GM12878 (cell line): ENCODE results near the gene ASCC3. TPM values are rescaled to one million over a fixed set of nuclear protein-coding genes. Genes with fewer than 3 reads are reported as not detected.

Experiments used
- ATAC-seq: fragments of 200-7000 bp; cut with Tn5 transposase; 3 replicates; pipeline ENCODE4 v1.9.1; 2020; ENCODE audit warnings: mild to moderate bottlenecking, moderate library complexity
- BruUV-seq: library from RNA; stranded (reverse); fragments of 400-500 nt; replicated peaks from 2 replicates; lab custom pipeline; 2021; lab: Mats Ljungman, UMichigan
- CTCF ChIA-PET: fragments of 300-600 bp; sonication (Branson Sonifier 250); formaldehyde crosslinking; extraction: SDS; loops from one replicate; lab custom pipeline; 2021; ENCODE audit warnings: inconsistent platforms; lab: Yijun Ruan, JAX
- POLR2A ChIA-PET: fragments of 350-600 bp; formaldehyde crosslinking; extraction: SDS; loops from one replicate; lab custom pipeline; 2021; ENCODE audit warnings: inconsistent platforms; lab: Charles Lee
- RAD21 ChIA-PET: fragments of 300-600 bp; sonication (Branson Sonifier 250); formaldehyde crosslinking; loops from one replicate; lab custom pipeline; 2023; ENCODE audit warnings: antibody characterized with exemption; ENCODE audit not compliant: unreplicated experiment; lab: Charles Lee
- SMC1A ChIA-PET: fragments of 300-600 bp; sonication (Branson Sonifier 250); formaldehyde crosslinking; loops from one replicate; lab custom pipeline; 2023; ENCODE audit not compliant: unreplicated experiment, uncharacterized antibody; lab: Charles Lee
- DNase-seq: peaks from one replicate; pipeline ENCODE4 v3.0.0-alpha.2; 2011; ENCODE audit warnings: low read depth, low spot score
- FAIRE-seq: peaks from 3 replicates; lab custom pipeline; 2011; peaks lifted over from hg19 to GRCh38; lab: Jason Lieb, UNC
- H2AFZ ChIP-seq: 2 replicates; pipeline ENCODE4 v1.6.0; 2011; ENCODE audit warnings: low read depth, low read length, control low read depth; ENCODE audit not compliant: control insufficient read depth
- H3K27ac ChIP-seq: 2 replicates; pipeline ENCODE4 v1.5.1; 2011; ENCODE audit warnings: control low read depth; ENCODE audit not compliant: control insufficient read depth, insufficient read depth
- H3K27me3 ChIP-seq, 2 experiments: replicated peaks in 1 of 2; 2 replicates each; pipeline versions ENCODE4 v1.6.0 to v1.6.1; 2011; ENCODE audit warnings: low read length in 1 of 2; ENCODE audit not compliant: control insufficient read depth in 2 of 2, insufficient read depth in 2 of 2
- H3K36me3 ChIP-seq, 2 experiments: 2 replicates each; pipeline ENCODE4 v1.5.1; 2011; ENCODE audit warnings: low read length in 1 of 2; ENCODE audit not compliant: control insufficient read depth in 2 of 2, insufficient read depth in 2 of 2
- H3K4me1 ChIP-seq: 2 replicates; pipeline ENCODE4 v1.6.1; 2011; ENCODE audit warnings: mild to moderate bottlenecking, low read length, moderate library complexity, mixed read lengths; ENCODE audit not compliant: control insufficient read depth, insufficient read depth
- H3K4me2 ChIP-seq: 2 replicates; pipeline ENCODE4 v1.6.0; 2011; ENCODE audit warnings: control low read depth; ENCODE audit not compliant: control insufficient read depth, insufficient read depth
- H3K4me3 ChIP-seq: fragments of 200-600 bp; sonication (generic); 2 replicates; pipeline ENCODE4 v1.5.1; 2016
- H3K79me2 ChIP-seq: 2 replicates; pipeline ENCODE4 v1.6.0; 2011; ENCODE audit warnings: low read length; ENCODE audit not compliant: control insufficient read depth, insufficient read depth
- H3K9ac ChIP-seq: 2 replicates; pipeline ENCODE4 v1.8.0; 2011; ENCODE audit warnings: low read length, control low read depth, mixed read lengths; ENCODE audit not compliant: control insufficient read depth, insufficient read depth
- H3K9me3 ChIP-seq: replicated peaks from 3 replicates; pipeline ENCODE4 v1.5.1; 2011; ENCODE audit warnings: mild to moderate bottlenecking, low read length; ENCODE audit not compliant: control insufficient read depth, insufficient read depth
- H4K20me1 ChIP-seq: 2 replicates; pipeline ENCODE4 v1.6.0; 2011; ENCODE audit not compliant: control insufficient read depth, insufficient read depth
- CEBPB ChIP-seq, 2 experiments: fragments of 150-350 bp in 1 of 2; IDR thresholded peaks; 2 replicates each; pipeline ENCODE4 v1.6.1; 2012 to 2014; ENCODE audit warnings: low read depth in 2 of 2, low read length in 2 of 2, borderline replicate concordance in 1 of 2, inconsistent platforms in 1 of 2
- CHD1 ChIP-seq: IDR thresholded peaks from 2 replicates; pipeline ENCODE4 v1.6.1; 2012; ENCODE audit warnings: low read depth, low read length, improper control_type of control experiment
- E2F4 ChIP-seq: IDR thresholded peaks from 2 replicates; pipeline ENCODE4 v1.6.1; 2012; ENCODE audit warnings: low read depth, low read length, improper control_type of control experiment
- MEF2A ChIP-seq: IDR thresholded peaks from 2 replicates; pipeline ENCODE4 v1.6.1; 2011; ENCODE audit warnings: low read depth, mild to moderate bottlenecking, low read length, moderate library complexity; ENCODE audit not compliant: insufficient read depth
- MYC ChIP-seq: IDR thresholded peaks from 2 replicates; pipeline ENCODE4 v1.6.1; 2011; ENCODE audit warnings: mild to moderate bottlenecking, low read length, moderate library complexity, inconsistent platforms; ENCODE audit not compliant: insufficient read depth, insufficient replicate concordance, insufficient read length, severe bottlenecking
- RUNX3 ChIP-seq: IDR thresholded peaks from 2 replicates; pipeline ENCODE4 v1.6.1; 2012; ENCODE audit warnings: low read length, inconsistent platforms
- SIX5 ChIP-seq: IDR thresholded peaks from 2 replicates; pipeline ENCODE4 v1.6.1; 2011; ENCODE audit warnings: mild to moderate bottlenecking, low read depth, low read length, moderate library complexity; ENCODE audit not compliant: severe bottlenecking
- SP1 ChIP-seq: IDR thresholded peaks from one replicate; pipeline ENCODE4 v1.6.1; 2011; ENCODE audit warnings: low read depth, low read length
- SREBF1 ChIP-seq: IDR thresholded peaks from 2 replicates; pipeline ENCODE4 v1.6.1; 2012; ENCODE audit warnings: mild to moderate bottlenecking, low read length
- SUPT20H ChIP-seq: IDR thresholded peaks from 2 replicates; pipeline ENCODE4 v1.6.1; 2011; ENCODE audit warnings: low read depth, mild to moderate bottlenecking, low read length, moderate library complexity, borderline replicate concordance; ENCODE audit not compliant: control insufficient read depth
- TCF3 ChIP-seq: IDR thresholded peaks from 2 replicates; pipeline ENCODE4 v1.6.1; 2012; ENCODE audit warnings: low read depth, mild to moderate bottlenecking, low read length, borderline replicate concordance; ENCODE audit not compliant: insufficient read depth
- ZNF217 ChIP-seq: fragments of 450-650 bp; IDR thresholded peaks from 2 replicates; pipeline ENCODE4 v1.6.1; 2017; ENCODE audit warnings: antibody characterized with exemption, mild to moderate bottlenecking
- ZNF24 ChIP-seq: fragments of 450-650 bp; IDR thresholded peaks from 2 replicates; pipeline ENCODE4 v1.6.1; 2017; ENCODE audit warnings: antibody characterized with exemption, mild to moderate bottlenecking
- WGBS: methylation state at CpG from one replicate; pipeline ENCODE4 v1.1.6; 2016; ENCODE audit warnings: low lambda C conversion rate; ENCODE audit not compliant: insufficient replicate concordance, insufficient coverage; ENCODE audit errors: missing lambda C conversion rate; 5-methylcytosine and 5-hydroxymethylcytosine counted together
- in situ Hi-C: fragments of 300-500 bp; cut with MboI; formaldehyde crosslinking; loops from 9 replicates; pipeline ENCODE4 v1.14.3; 2018; ENCODE audit warnings: mixed read lengths
- intact Hi-C: fragments of 100-400 bp; cut with micrococcal nuclease; formaldehyde crosslinking; loops from one replicate; pipeline ENCODE4 v1.14.2; 2022; ENCODE audit not compliant: unreplicated experiment
- polyA plus RNA-seq, 11 experiments: library from polyadenylated mRNA; depleted of rRNA in 4 of 11; unstranded in 6 of 11; stranded (reverse) in 5 of 11; fragments of >200 nt; fragmentation: Nextera tagmentation in 4 of 11; fragmentation: Illumina TruSeq in 1 of 11; extraction: Ambion mirVana in 4 of 11; extraction: Trizol in 1 of 11; gene quantifications; 1 replicate in 1 of 11; 2 replicates in 10 of 11; pipeline versions ENCODE4 v1.2.1 to v1.2.3, GENCODE V29; 2011 to 2016; ENCODE audit warnings: inconsistent platforms in 2 of 11, missing spikeins in 2 of 11, low read depth in 1 of 11
- total RNA-seq, 4 experiments: library from RNA; depleted of rRNA in 3 of 4; stranded (reverse); fragments of >200 nt in 3 of 4; fragmentation: Illumina TruSeq in 1 of 4; extraction: Trizol in 1 of 4; gene quantifications; 2 replicates each; pipeline versions ENCODE4 v1.2.1 to v1.2.3, GENCODE V29; 2013 to 2021

The ASCC3 gene
- total and polyA plus RNA-seq, 10 of the 15 experiments (the other 5 are each of a cell fraction or from before 2014, with no cell fraction given) = 19.9 to 76.2 (median 55.9) TPM

GRCh38 chr6:100905067-100905466 is 23.9 kb upstream of the ASCC3 start:
- no peak for FAIRE-seq
- Histone ChIP-seq H3K36me3 (no peaks in the 10 kb centered on the region), H2AFZ (no peak overlapping the region), H3K4me2 (no peak overlapping the region), H3K79me2 (no peaks in the 10 kb centered on the region), H3K9ac (no peak overlapping the region), H3K4me1 (no peaks in the 10 kb centered on the region), H3K27ac (no peak overlapping the region), H3K9me3 (no peaks in the 10 kb centered on the region), H4K20me1 (no peaks in the 10 kb centered on the region), H3K4me3 (no peak overlapping the region), H3K27me3 (no peaks in the 10 kb centered on the region)
- 59% methylated on average over 4 of the region's 4 CpGs for WGBS
- intact Hi-C loops = no loop called here
- DNase-seq = no peak
- POLR2A ChIA-PET = interaction anchor here (0.6 to 0.9 kb wide), 3 partner anchors 11 to 428 kb away, joined by 3 to 6 read pairs (median 5); no protein-coding TSS in a partner anchor
- CTCF ChIA-PET = interaction anchor here (1.1 kb wide), 1 partner anchor 83 kb away, joined by 3 read pairs; no protein-coding TSS in a partner anchor
- in situ Hi-C loops = no loop called here
- SMC1A ChIA-PET = interaction anchor here (1.5 kb wide), 1 partner anchor 14 kb away, joined by 3 read pairs; no protein-coding TSS in a partner anchor
- BruUV-seq = no TSS peak
- no peak for ATAC-seq
- RAD21 ChIA-PET = interaction anchor here (0.6 kb wide), 2 partner anchors 11 to 288 kb away, joined by 3 read pairs; no protein-coding TSS in a partner anchor
- TF ChIP-seq SIX5 (no peak), SREBF1 (no peak), MEF2A (no peak), E2F4 (no peak), CEBPB (IDR thresholded peaks at IDR 0.05; ENCODE audit: borderline replicate concordance in 1 of 2, low read depth in 2 of 2, low read length in 2 of 2) (no peak), SUPT20H (no peak), TCF3 (no peak), ZNF217 (no peak), CHD1 (no peak), MYC (no peak), SP1 (no peak), ZNF24 (no peak), RUNX3 (no peak)
